ENCODE data around the gene GRIN2C. TPM values are rescaled to one million over a fixed set of nuclear protein-coding genes. Genes with fewer than 3 reads are reported as not detected.
A peak's percentile ranks its signal among the peaks of the same experiment; 100 is the strongest.

GRIN2C gene
- total RNA-seq, 2 experiments from 2014 or later: not detected

GRCh38 chr17:74893936-74894671 is 34.4 kb upstream of the GRIN2C start:
- Mint-ChIP-seq H3K9me3 (no peaks in the 10 kb centered on the region), H3K4me3 (peak overlapping the region; percentile 26), H3K4me1 (ENCODE audit: low read depth) (peaks cover 2% of the 10 kb centered on the region), H3K27me3 (peaks cover 35% of the 10 kb centered on the region), H3K36me3 (ENCODE audit: low read depth) (no peaks in the 10 kb centered on the region), H3K27ac (no peak overlapping the region)
- no peak for DNase-seq
- CTCF ChIA-PET: interaction anchor here (1.3 to 1.4 kb wide), 2 partner anchors 30 to 103 kb away, joined by 4 read pairs; partner anchors contain the start of gene OTOP2
- no peak for ATAC-seq
- intact Hi-C loops (cut with micrococcal nuclease): no loop called here
- POLR2A ChIA-PET: interaction anchor here (1.0 kb wide), 1 partner anchor 21 kb away, joined by 4 read pairs; no protein-coding TSS in a partner anchor
- TF ChIP-seq CTCF (IDR thresholded peaks at IDR 0.05): no peak

GRCh38 chr17:74892974-74893911 is 33.6 kb upstream of the GRIN2C start, which contains the start of gene FADS6:
Gene FADS6 (minus strand): TSS chr17:74893633. CDS start chr17:74893595, 38 bp downstream.
- POLR2A ChIA-PET: interaction anchor here (1.0 kb wide), 1 partner anchor 20 kb away, joined by 4 read pairs; no protein-coding TSS in a partner anchor
- Mint-ChIP-seq H3K9me3 (no peaks in the 10 kb centered on the region), H3K36me3 (ENCODE audit: low read depth) (no peaks in the 10 kb centered on the region), H3K4me1 (ENCODE audit: low read depth) (peaks cover 2% of the 10 kb centered on the region), H3K27me3 (peaks cover 35% of the 10 kb centered on the region), H3K4me3 (peak within 1 kb of the TSS; percentile 26), H3K27ac (no peak within 1 kb of the TSS)
- ATAC-seq: peak; percentile 55
- no peak for TF ChIP-seq CTCF (IDR thresholded peaks at IDR 0.05)
- CTCF ChIA-PET: interaction anchor here (1.1 to 1.3 kb wide), 2 partner anchors 13 to 31 kb away, joined by 3 to 4 read pairs; partner anchors contain the start of gene OTOP2
- intact Hi-C loops (cut with micrococcal nuclease): no loop called here
- DNase-seq: no peak

GRCh38 chr17:74892013-74892841 is 32.5 kb upstream of the GRIN2C start:
- no peak for DNase-seq
- TF ChIP-seq CTCF (IDR thresholded peaks at IDR 0.05): no peak
- peaks cover 2% of the 10 kb centered on the region for H3K4me1 Mint-ChIP-seq (ENCODE audit: low read depth)
- ATAC-seq: no peak
- H3K27ac Mint-ChIP-seq: no peak overlapping the region
- peaks cover 35% of the 10 kb centered on the region for H3K27me3 Mint-ChIP-seq
- no peaks in the 10 kb centered on the region for H3K36me3 Mint-ChIP-seq (ENCODE audit: low read depth)
- ChIA-PET POLR2A (no interaction called here), CTCF (interaction anchor here (1.1 to 1.7 kb wide), 2 partner anchors 12 to 66 kb away, joined by 3 to 5 read pairs; no protein-coding TSS in a partner anchor)
- intact Hi-C loops (cut with micrococcal nuclease): no loop called here
- H3K9me3 Mint-ChIP-seq: no peaks in the 10 kb centered on the region
- H3K4me3 Mint-ChIP-seq: no peak overlapping the region

- ChIA-PET POLR2A (no interaction called here), CTCF (interaction anchor here (1.3 to 1.7 kb wide), 2 partner anchors 67 to 70 kb away, joined by 3 to 5 read pairs; no protein-coding TSS in a partner anchor)
- no peak for TF ChIP-seq CTCF (IDR thresholded peaks at IDR 0.05)
- DNase-seq (no peak), ATAC-seq (no peak)
- Mint-ChIP-seq H3K4me1 (ENCODE audit: low read depth) (peaks cover 2% of the 10 kb centered on the region), H3K4me3 (no peak overlapping the region), H3K27ac (no peak overlapping the region), H3K27me3 (peaks cover 27% of the 10 kb centered on the region), H3K36me3 (ENCODE audit: low read depth) (no peaks in the 10 kb centered on the region), H3K9me3 (no peaks in the 10 kb centered on the region)
- intact Hi-C loops (cut with micrococcal nuclease): no loop called here
These were observed 30.9 kb upstream of the GRIN2C start for GRCh38 chr17:74890554-74890953.

All from activated CD8-positive, alpha-beta T cell treated with anti-CD3 and anti-CD28 coated beads for 36 hours (primary cell).